Gastroesophageal sphincter (tissue), 4 donors: ENCODE data around the gene MLLT1. TPM values are rescaled to one million over a fixed set of nuclear protein-coding genes. Genes with fewer than 3 reads are reported as not detected.

Experiments
- ATAC-seq: fragments of 150-250 bp; one replicate; pipeline ENCODE4 v1.9.1; 2016; ENCODE audit warnings: mild to moderate bottlenecking, moderate library complexity
- H3K27ac ChIP-seq, 4 donors: fragments of 200-600 bp; sonication (generic) in 3 of 4; 1 replicate in 3 of 4; 2 replicates in 1 of 4; pipeline ENCODE4 v1.5.1; 2016 to 2019
- H3K27me3 ChIP-seq: fragments of 200-600 bp; sonication (generic); one replicate; pipeline ENCODE4 v1.5.1; 2019
- H3K36me3 ChIP-seq, 2 donors: fragments of 200-600 bp; sonication (generic); one replicate each; pipeline ENCODE4 v1.5.1; 2019; ENCODE audit warnings: control low read depth in 1 of 2
- H3K4me1 ChIP-seq, 3 donors: fragments of 200-600 bp; sonication (generic); 1 replicate in 2 of 3; 2 replicates in 1 of 3; pipeline ENCODE4 v1.5.1; 2016 to 2019; ENCODE audit warnings: control low read depth in 2 of 3
- H3K4me3 ChIP-seq, 2 donors: fragments of 200-600 bp; sonication (generic); one replicate each; pipeline ENCODE4 v1.5.1; 2019; ENCODE audit warnings: mild to moderate bottlenecking in 1 of 2, moderate library complexity in 1 of 2
- H3K9me3 ChIP-seq, 3 donors: fragments of 200-600 bp; sonication (generic); one replicate each; pipeline ENCODE4 v1.5.1; 2017 to 2019; ENCODE audit warnings: control low read depth in 2 of 3
- CTCF ChIP-seq, 4 experiments: fragments of 200-600 bp in 2 of 4; fragments of 450-650 bp in 2 of 4; sonication (generic) in 1 of 4; IDR thresholded peaks; one replicate each; pipeline ENCODE4 v1.5.1; 2017 to 2019; ENCODE audit warnings: antibody characterized with exemption in 4 of 4, mild to moderate bottlenecking in 2 of 4, moderate library complexity in 2 of 4
- EP300 ChIP-seq: sonication (generic); formaldehyde crosslinking; IDR thresholded peaks from one replicate; pipeline ENCODE4 v1.6.1; 2017; ENCODE audit warnings: antibody characterized with exemption, mild to moderate bottlenecking
- POLR2A ChIP-seq, 2 donors: fragments of 450-650 bp; IDR thresholded peaks; one replicate each; pipeline ENCODE4 v1.6.1; 2017; ENCODE audit warnings: antibody characterized with exemption in 2 of 2, mild to moderate bottlenecking in 2 of 2, moderate library complexity in 1 of 2
- POLR2AphosphoS5 ChIP-seq: sonication (generic); formaldehyde crosslinking; IDR thresholded peaks from one replicate; pipeline ENCODE4 v1.6.1; 2017; ENCODE audit warnings: antibody characterized with exemption
- WGBS, 2 donors: methylation state at CpG; one replicate each; pipeline ENCODE4 v1.1.5; 2018; ENCODE audit warnings: low coverage in 1 of 2; 5-methylcytosine and 5-hydroxymethylcytosine counted together
- total RNA-seq, 4 donors: library from RNA; depleted of rRNA; stranded (reverse); fragments of >200 nt; gene quantifications; one replicate each; pipeline ENCODE4 v1.1.0, GENCODE V29; 2016

MLLT1 gene
- total RNA-seq, 4 donors from 2014 or later = 21.4 to 42.5 (median 23.8) TPM

GRCh38 chr19:6229951-6230712 is 49.6 kb downstream of the MLLT1 start:
- peaks cover 0 to 43% of the 10 kb centered on the region in 2 donors for H3K36me3 ChIP-seq
- H3K27me3 ChIP-seq = no peaks in the 10 kb centered on the region
- H3K9me3 ChIP-seq = no peaks in the 10 kb centered on the region
- no peak for TF ChIP-seq POLR2AphosphoS5
- TF ChIP-seq EP300 = no peak
- no peak for TF ChIP-seq POLR2A (IDR thresholded peaks at IDR 0.05)
- no peak for TF ChIP-seq CTCF (IDR thresholded peaks at IDR 0.05)
- H3K4me3 ChIP-seq = no peak overlapping the region
- ATAC-seq = no peak
- peaks cover 0 to 54% (median 27%) of the 10 kb centered on the region in 3 donors for H3K4me1 ChIP-seq
- 100% methylated on average over 2 of the region's 43 CpGs; no CpG with 5 or more reads in 1 of the 2 donors for WGBS, 2 donors
- no peak overlapping the region for H3K27ac ChIP-seq

- H3K4me3 ChIP-seq = no peak overlapping the region
- no peaks in the 10 kb centered on the region for H3K9me3 ChIP-seq
- WGBS, 2 donors = 92 to 96% methylated on average over 5 to 7 of the region's 27 CpGs
- H3K27ac ChIP-seq = no peak overlapping the region
- H3K4me1 ChIP-seq = peaks cover 0 to 48% (median 24%) of the 10 kb centered on the region in 3 donors
- peaks cover 0 to 49% of the 10 kb centered on the region in 2 donors for H3K36me3 ChIP-seq
- no peaks in the 10 kb centered on the region for H3K27me3 ChIP-seq
- ATAC-seq = no peak
- TF ChIP-seq POLR2A (IDR thresholded peaks at IDR 0.05) (no peak), POLR2AphosphoS5 (no peak), EP300 (no peak), CTCF (IDR thresholded peaks at IDR 0.05) (no peak)
Measured at GRCh38 chr19:6229216-6229913, 50.4 kb downstream of the MLLT1 start.

GRCh38 chr19:6228551-6229215 is 51.1 kb downstream of the MLLT1 start:
- no peak overlapping the region for H3K4me3 ChIP-seq
- TF ChIP-seq EP300 = no peak
- TF ChIP-seq POLR2AphosphoS5 = no peak
- TF ChIP-seq CTCF (IDR thresholded peaks at IDR 0.05) = no peak
- H3K4me1 ChIP-seq = peaks cover 0 to 48% (median 18%) of the 10 kb centered on the region in 3 donors
- no peaks in the 10 kb centered on the region for H3K9me3 ChIP-seq
- no peak overlapping the region for H3K27ac ChIP-seq
- no peak for ATAC-seq
- WGBS, 2 donors = no CpG with 5 or more reads among the region's 33 CpGs
- peaks cover 0 to 56% of the 10 kb centered on the region in 2 donors for H3K36me3 ChIP-seq
- no peaks in the 10 kb centered on the region for H3K27me3 ChIP-seq

GRCh38 chr19:6227936-6228325 is 51.8 kb downstream of the MLLT1 start:
- no peaks in the 10 kb centered on the region for H3K9me3 ChIP-seq
- no peak overlapping the region for H3K4me3 ChIP-seq
- no peak for TF ChIP-seq POLR2AphosphoS5
- peaks cover 0 to 64% of the 10 kb centered on the region in 2 donors for H3K36me3 ChIP-seq
- ATAC-seq = no peak
- H3K27ac ChIP-seq = no peak overlapping the region
- H3K27me3 ChIP-seq = no peaks in the 10 kb centered on the region
- peaks cover 0 to 48% (median 10%) of the 10 kb centered on the region in 3 donors for H3K4me1 ChIP-seq
- 42 to 70% methylated on average over 2 to 3 of the region's 12 CpGs for WGBS, 2 donors

GRCh38 chr19:6227156-6227935 is 52.4 kb downstream of the MLLT1 start:
- no peak for TF ChIP-seq POLR2A (IDR thresholded peaks at IDR 0.05)
- TF ChIP-seq EP300 = no peak
- TF ChIP-seq CTCF (IDR thresholded peaks at IDR 0.05) = no peak
- no peak for TF ChIP-seq POLR2AphosphoS5
- Histone ChIP-seq H3K4me3 (no peak overlapping the region), H3K9me3 (no peaks in the 10 kb centered on the region), H3K4me1 (peaks cover 0 to 48% (median 4%) of the 10 kb centered on the region in 3 donors), H3K27ac (no peak overlapping the region), H3K27me3 (no peaks in the 10 kb centered on the region), H3K36me3 (peaks cover 0 to 69% of the 10 kb centered on the region in 2 donors)
- ATAC-seq = no peak
- WGBS, 2 donors = 87 to 89% methylated on average over 6 to 11 of the region's 33 CpGs
